WI38 (cell line): ENCODE measurements around the gene PTPRK.

Experiments used
- H3K4me3 ChIP-seq: 2 replicates; pipeline ENCODE4 v1.5.1; 2011; ENCODE audit warnings: low read depth, mild to moderate bottlenecking, control low read depth, low read length
- TF ChIP-seq, protein P1 (sequence below): IDR thresholded peaks from 2 replicates; pipeline ENCODE4 v1.5.1; 2012; ENCODE audit warnings: low read depth, mild to moderate bottlenecking, control low read depth, low read length

The PTPRK gene

GRCh38 chr6:128118401-128118800 is 402.0 kb downstream of the PTPRK start:
- TF ChIP-seq, protein P1, sequence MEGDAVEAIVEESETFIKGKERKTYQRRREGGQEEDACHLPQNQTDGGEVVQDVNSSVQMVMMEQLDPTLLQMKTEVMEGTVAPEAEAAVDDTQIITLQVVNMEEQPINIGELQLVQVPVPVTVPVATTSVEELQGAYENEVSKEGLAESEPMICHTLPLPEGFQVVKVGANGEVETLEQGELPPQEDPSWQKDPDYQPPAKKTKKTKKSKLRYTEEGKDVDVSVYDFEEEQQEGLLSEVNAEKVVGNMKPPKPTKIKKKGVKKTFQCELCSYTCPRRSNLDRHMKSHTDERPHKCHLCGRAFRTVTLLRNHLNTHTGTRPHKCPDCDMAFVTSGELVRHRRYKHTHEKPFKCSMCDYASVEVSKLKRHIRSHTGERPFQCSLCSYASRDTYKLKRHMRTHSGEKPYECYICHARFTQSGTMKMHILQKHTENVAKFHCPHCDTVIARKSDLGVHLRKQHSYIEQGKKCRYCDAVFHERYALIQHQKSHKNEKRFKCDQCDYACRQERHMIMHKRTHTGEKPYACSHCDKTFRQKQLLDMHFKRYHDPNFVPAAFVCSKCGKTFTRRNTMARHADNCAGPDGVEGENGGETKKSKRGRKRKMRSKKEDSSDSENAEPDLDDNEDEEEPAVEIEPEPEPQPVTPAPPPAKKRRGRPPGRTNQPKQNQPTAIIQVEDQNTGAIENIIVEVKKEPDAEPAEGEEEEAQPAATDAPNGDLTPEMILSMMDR, result no peak
- no peak overlapping the region for H3K4me3 ChIP-seq

DNA sequence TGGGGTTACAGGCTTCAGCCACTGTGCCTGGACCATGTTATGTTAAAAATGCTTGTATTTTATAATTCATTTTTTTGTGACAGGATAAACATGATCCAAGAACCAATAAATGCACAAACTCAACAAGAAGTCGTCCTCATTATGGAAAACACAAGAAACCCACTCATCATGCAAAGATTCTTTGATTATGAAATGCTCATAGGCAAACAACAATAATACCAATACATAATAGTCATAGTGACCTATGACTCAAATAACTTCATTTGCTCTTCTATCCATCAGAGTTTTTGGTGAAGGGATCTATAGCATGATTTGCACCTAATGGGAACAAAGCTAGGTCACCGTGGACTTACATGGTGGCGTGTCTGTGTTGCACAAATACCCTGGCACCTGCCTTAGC is 402.5 kb downstream of the PTPRK start:
- H3K4me3 ChIP-seq, result no peak overlapping the region
- TF ChIP-seq, protein P1, result no peak

- TF ChIP-seq, protein P1, result no peak
- H3K4me3 ChIP-seq, result no peak overlapping the region
Measured at GRCh38 chr6:128114164-128114563, 406.2 kb downstream of the PTPRK start.

DNA sequence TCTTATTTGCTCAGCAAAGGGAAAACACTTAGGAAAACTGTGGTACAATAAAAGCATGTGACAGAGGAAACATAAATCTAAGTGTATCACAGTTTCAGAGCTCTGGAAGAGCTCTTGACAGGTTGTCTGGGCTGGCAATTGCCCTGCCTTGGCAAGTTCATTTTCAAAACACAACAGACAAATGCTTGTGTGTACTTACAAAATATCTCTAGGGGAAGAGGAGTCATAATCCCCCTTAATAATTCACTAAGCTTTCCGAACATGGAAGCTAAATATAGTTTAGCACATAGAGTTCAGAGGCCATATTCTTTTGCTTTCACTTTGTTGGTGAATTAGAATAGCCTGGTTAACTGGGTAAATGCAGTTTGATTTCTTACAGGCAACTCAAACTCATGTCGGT is 407.9 kb downstream of the PTPRK start:
- TF ChIP-seq, protein P1, result no peak
- peak overlapping the region; percentile 47 for H3K4me3 ChIP-seq

DNA sequence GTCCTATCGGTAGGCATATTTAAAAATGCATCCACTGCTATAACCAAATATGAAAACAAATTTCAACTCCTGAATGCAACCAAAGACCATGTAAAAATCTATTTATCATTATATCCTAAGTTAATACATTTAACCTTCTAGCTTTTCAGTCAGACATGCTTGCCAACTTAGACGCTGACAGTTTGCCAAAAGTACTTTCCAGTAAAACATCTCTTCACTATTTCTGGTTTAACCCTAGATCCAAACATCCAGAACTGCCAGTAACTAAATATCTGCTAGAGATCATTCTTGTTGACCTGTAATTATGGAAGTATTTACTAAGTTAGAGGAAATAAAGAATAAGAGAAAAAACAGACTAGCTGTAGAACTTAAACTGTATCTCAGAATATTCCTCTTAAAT is 409.3 kb downstream of the PTPRK start:
- no peak overlapping the region for H3K4me3 ChIP-seq
- TF ChIP-seq, protein P1, result no peak

GRCh38 chr6:128107682-128108081 is 412.7 kb downstream of the PTPRK start:
- TF ChIP-seq, protein P1, result no peak
- no peak overlapping the region for H3K4me3 ChIP-seq

DNA sequence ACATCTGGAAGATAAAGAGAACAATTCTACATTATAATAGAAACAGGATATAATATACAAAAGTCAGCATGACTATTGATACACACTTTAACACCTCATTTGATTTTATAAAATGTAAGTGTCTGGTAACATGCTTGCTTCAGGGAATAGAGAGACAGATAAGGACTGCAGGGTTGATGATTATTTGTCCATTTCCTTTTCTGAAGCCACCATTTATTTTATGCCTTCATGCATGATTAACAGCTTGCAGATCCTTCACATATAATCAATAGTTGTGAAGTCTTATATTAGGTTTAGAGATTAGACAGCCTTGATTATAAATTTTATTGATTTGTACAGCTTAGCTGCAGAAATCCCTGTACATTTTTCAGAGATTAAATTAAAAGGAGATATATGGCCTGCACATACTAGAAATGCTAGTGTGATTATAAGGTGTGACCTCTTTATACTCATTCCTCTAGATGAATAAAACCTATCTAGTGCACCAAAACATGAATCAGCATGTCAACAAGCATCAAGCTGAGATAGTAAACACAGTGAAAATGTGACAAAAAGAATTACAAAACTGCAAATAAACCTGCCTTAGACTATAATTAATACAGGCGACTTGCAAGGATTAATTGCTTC is 420.7 kb downstream of the PTPRK start:
- TF ChIP-seq, protein P1, result no peak
- no peak overlapping the region for H3K4me3 ChIP-seq
